ENCODE measurements around the gene CCDC57. TPM values are rescaled to one million over a fixed set of nuclear protein-coding genes. Genes with fewer than 3 reads are reported as not detected.
A peak's percentile ranks its signal among the peaks of the same experiment; 100 is the strongest.

The CCDC57 gene
- total and polyA plus RNA-seq, 2 of the 8 experiments (the other 6 are each of a cell fraction or from before 2014, with no cell fraction given): 8.4 to 12.9 TPM

GRCh38 chr17:82228278-82228841 is 15.7 kb upstream of the CCDC57 start:
- Histone ChIP-seq H2BK120ac (replicated peaks; ENCODE audit: low read depth, low read length) (no peak overlapping the region), H2BK20ac (ENCODE audit: low read length) (no peak overlapping the region), H4K8ac (ENCODE audit: extremely low read depth, insufficient read depth, low read length) (peak overlapping the region; percentile 79), H2AFZ (ENCODE audit: low read length) (no peak overlapping the region), H3K4me2 (ENCODE audit: insufficient read depth in 1 of 2, low read depth in 2 of 2, low read length in 2 of 2) (peak overlapping the region; percentile 65 to 67), H3K27me3 (replicated peaks in 1 of 4; ENCODE audit: control insufficient read depth in 3 of 4, extremely low read depth in 1 of 4, insufficient read depth in 3 of 4, low read length in 3 of 4) (peaks cover 28 to 68% (median 58%) of the 10 kb centered on the region in 4 experiments), H2BK12ac (ENCODE audit: low read depth, low read length) (no peak overlapping the region), H3K56ac (replicated peaks; ENCODE audit: insufficient read length, low read depth, low read length) (no peak overlapping the region), H4K20me1 (replicated peaks in 1 of 2; ENCODE audit: control insufficient read depth in 1 of 2, insufficient read depth in 2 of 2, low read length in 2 of 2) (peaks cover 5 to 14% of the 10 kb centered on the region in 2 experiments), H2BK15ac (ENCODE audit: low read length) (no peak overlapping the region), H3K9me3 (ENCODE audit: insufficient read depth in 2 of 2, low read depth in 1 of 2, low read length in 1 of 2) (no peaks in the 10 kb centered on the region; a peak in 1 of 4 replicates), H3K4me1 (replicated peaks in 1 of 4; ENCODE audit: control insufficient read depth in 3 of 4, insufficient read depth in 4 of 4, low read length in 3 of 4) (peaks cover 0 to 16% (median 4%) of the 10 kb centered on the region in 4 experiments; a peak in 5 of 7 replicates), H2BK5ac (ENCODE audit: low read depth, low read length) (no peak overlapping the region), H3K18ac (ENCODE audit: extremely low read depth, low read length) (peak overlapping the region; percentile 32; the same call in 1 of the 2 replicates), H4K5ac (ENCODE audit: insufficient read length, low read depth, low read length) (no peak overlapping the region), H3K23me2 (ENCODE audit: low read depth, low read length) (peaks cover 11% of the 10 kb centered on the region; the same call in 1 of the 2 replicates), H3K23ac (ENCODE audit: insufficient read length) (no peak overlapping the region), H3K4ac (replicated peaks; ENCODE audit: insufficient read length, low read depth, low read length) (no peak overlapping the region), H3K4me3 (ENCODE audit: extremely low read depth in 1 of 4, insufficient read depth in 2 of 4, low read depth in 3 of 4, low read length in 4 of 4) (peak overlapping the region; percentile 25 to 62 (median 37); a peak in 7 of 8 replicates), H3K36me3 (ENCODE audit: control insufficient read depth in 2 of 4, insufficient read depth in 4 of 4, low read length in 3 of 4) (no peaks in the 10 kb centered on the region; a peak in 1 of 8 replicates), H2AK5ac (ENCODE audit: low read depth, low read length) (no peak overlapping the region), H3K27ac (ENCODE audit: low read depth, low read length) (no peak overlapping the region), H3K14ac (ENCODE audit: insufficient read length) (no peak overlapping the region), H3K79me2 (ENCODE audit: control insufficient read depth in 1 of 2, insufficient read depth in 2 of 2, low read length in 2 of 2) (no peaks in the 10 kb centered on the region), H3K79me1 (ENCODE audit: low read depth, low read length) (no peaks in the 10 kb centered on the region; the same call in 1 of the 2 replicates), H4K91ac (replicated peaks; ENCODE audit: insufficient read length, low read length) (no peak overlapping the region), H3K9ac (replicated peaks in 1 of 4; ENCODE audit: extremely low read depth in 1 of 4, low read depth in 3 of 4, low read length in 3 of 4) (no peak overlapping the region)
- TF ChIP-seq KDM1A (IDR thresholded peaks at IDR 0.05; ENCODE audit: borderline replicate concordance, low read length) (no peak), KDM4A (IDR thresholded peaks at IDR 0.05; ENCODE audit: low read depth, low read length, severe bottlenecking) (peak; percentile 65), NRF1 (IDR thresholded peaks at IDR 0.05; ENCODE audit: low read depth, low read length) (no peak), E2F6 (IDR thresholded peaks at IDR 0.05) (peak; percentile 22; the same call in 1 of the 2 replicates), SP2 (IDR thresholded peaks at IDR 0.05; ENCODE audit: low read length) (no peak), TEAD4 (IDR thresholded peaks at IDR 0.05; ENCODE audit: low read depth, low read length) (no peak), SIRT6 (IDR thresholded peaks at IDR 0.05; ENCODE audit: low read length) (no peak), EZH2 (IDR thresholded peaks at IDR 0.05; ENCODE audit: low read depth, low read length, severe bottlenecking) (peak; percentile 67), HDAC6 (IDR thresholded peaks at IDR 0.05; ENCODE audit: low read depth, low read length) (no peak)
- TF ChIP-seq, protein P1, sequence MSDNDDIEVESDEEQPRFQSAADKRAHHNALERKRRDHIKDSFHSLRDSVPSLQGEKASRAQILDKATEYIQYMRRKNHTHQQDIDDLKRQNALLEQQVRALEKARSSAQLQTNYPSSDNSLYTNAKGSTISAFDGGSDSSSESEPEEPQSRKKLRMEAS (IDR thresholded peaks at IDR 0.05): peak; percentile 8; the same call in 1 of the 2 replicates
- FAIRE-seq: no peak
- WGBS, 2 experiments (ENCODE audit: extremely low coverage in 1 of 2, insufficient coverage in 1 of 2, insufficient read length in 1 of 2, insufficient replicate concordance in 2 of 2, low coverage in 1 of 2, low lambda C conversion rate in 2 of 2, missing lambda C conversion rate in 1 of 2): 22% methylated on average over 16 of the region's 63 CpGs; no CpG with 5 or more reads in 1 of the 2 experiments
- POLR2A ChIA-PET (ENCODE audit: partially characterized antibody): interaction anchor here (0.7 to 2.2 kb wide), 5 partner anchors 13 to 45 kb away, joined by 3 to 11 read pairs (median 4); partner anchors contain the start of gene CSNK1D
- CTCF ChIA-PET (ENCODE audit: partially characterized antibody): interaction anchor here (1.2 to 2.5 kb wide), 2 partner anchors 9 to 22 kb away, joined by 3 to 9 read pairs; no protein-coding TSS in a partner anchor
- DNase-seq (ENCODE audit: low read depth in 1 of 2, low spot score in 2 of 2): peak in 1 of 2 experiments; percentile 69
